ENCODE data around the gene RAI1. TPM values are rescaled to one million over a fixed set of nuclear protein-coding genes. Genes with fewer than 3 reads are reported as not detected.
"Not testable (repeated sequence)": the region's sequence is repeated elsewhere in the genome, so short reads cannot be mapped to it uniquely, and the experiment has no call there.

Gene RAI1
- total RNA-seq, 4 donors from 2014 or later = 17.0 to 36.3 (median 22.3) TPM

- H3K9me3 ChIP-seq = no peaks in the 10 kb centered on the region
- no peak overlapping the region for H3K4me3 ChIP-seq
- intact Hi-C loops (cut with DNase I) = loop anchor here (5.0 to 10.0 kb wide), 2 partner anchors 189 to 356 kb away; no protein-coding TSS in a partner anchor
- TF ChIP-seq CTCF (IDR thresholded peaks at IDR 0.05) (no peak), POLR2A (IDR thresholded peaks at IDR 0.05) (no peak)
- no peaks in the 10 kb centered on the region for H3K36me3 ChIP-seq
- peaks cover 0 to 15% (median 0%) of the 10 kb centered on the region in 4 donors for H3K27me3 ChIP-seq
- 25 to 29% methylated on average over 6 to 11 of the region's 11 CpGs for WGBS, 2 donors
- peaks cover 0 to 18% (median 0%) of the 10 kb centered on the region in 3 donors for H3K4me1 ChIP-seq
- no peak for DNase-seq
- H3K27ac ChIP-seq = no peak overlapping the region
Measured at GRCh38 chr17:17675925-17676534, 5.2 kb upstream of the RAI1 start.

GRCh38 chr17:17676752-17677151, 4.5 kb upstream of the RAI1 start:
- TF ChIP-seq POLR2A (IDR thresholded peaks at IDR 0.05) (no peak), CTCF (IDR thresholded peaks at IDR 0.05) (no peak)
- Histone ChIP-seq H3K4me3 (no peak overlapping the region), H3K4me1 (peaks cover 0 to 19% (median 0%) of the 10 kb centered on the region in 3 donors), H3K27me3 (peaks cover 0 to 11% (median 0%) of the 10 kb centered on the region in 4 donors), H3K36me3 (no peaks in the 10 kb centered on the region), H3K27ac (no peak overlapping the region), H3K9me3 (no peaks in the 10 kb centered on the region)
- intact Hi-C loops (cut with DNase I) = loop anchor here (5.0 to 10.0 kb wide), 2 partner anchors 188 to 356 kb away; no protein-coding TSS in a partner anchor
- 93 to 97% methylated on average over 6 of the region's 6 CpGs for WGBS, 2 donors
- DNase-seq = no peak

GRCh38 chr17:17677299-17678040, 3.8 kb upstream of the RAI1 start:
- intact Hi-C loops (cut with DNase I) = loop anchor here (5.0 to 10.0 kb wide), 2 partner anchors 187 to 355 kb away; no protein-coding TSS in a partner anchor
- Histone ChIP-seq H3K9me3 (no peaks in the 10 kb centered on the region), H3K27me3 (peaks cover 0 to 10% (median 0%) of the 10 kb centered on the region in 4 donors), H3K27ac (no peak overlapping the region), H3K4me1 (peaks cover 0 to 20% (median 0%) of the 10 kb centered on the region in 3 donors), H3K4me3 (no peak overlapping the region), H3K36me3 (no peaks in the 10 kb centered on the region)
- WGBS, 2 donors = 70 to 71% methylated on average over 2 of the region's 2 CpGs
- no peak for DNase-seq
- no peak for TF ChIP-seq CTCF (IDR thresholded peaks at IDR 0.05)
- no peak for TF ChIP-seq POLR2A (IDR thresholded peaks at IDR 0.05)

- WGBS, 2 donors = 66 to 82% methylated on average over 5 of the region's 5 CpGs
- not testable (repeated sequence) for H3K9me3 ChIP-seq, DNase-seq, H3K27me3 ChIP-seq, H3K4me3 ChIP-seq, H3K27ac ChIP-seq, H3K36me3 ChIP-seq
- peaks cover 2 to 27% (median 4%) of the 10 kb centered on the region in 3 donors for H3K4me1 ChIP-seq
- intact Hi-C loops (cut with DNase I) = loop anchor here (5.0 to 10.0 kb wide), 2 partner anchors 187 to 354 kb away; no protein-coding TSS in a partner anchor
Measured at GRCh38 chr17:17678063-17678699, 3.1 kb upstream of the RAI1 start.

GRCh38 chr17:17679243-17679642, 2.0 kb upstream of the RAI1 start:
- 92 to 93% methylated on average over 4 to 6 of the region's 6 CpGs for WGBS, 2 donors
- Histone ChIP-seq H3K27me3 (no peaks in the 10 kb centered on the region), H3K9me3 (no peaks in the 10 kb centered on the region), H3K4me1 (peaks cover 10 to 38% (median 12%) of the 10 kb centered on the region in 3 donors), H3K36me3 (no peaks in the 10 kb centered on the region), H3K27ac (no peak overlapping the region), H3K4me3 (no peak overlapping the region)
- intact Hi-C loops (cut with DNase I) = loop anchor here (5.0 to 10.0 kb wide), 2 partner anchors 186 to 353 kb away; no protein-coding TSS in a partner anchor
- no peak for DNase-seq
- no peak for TF ChIP-seq CTCF (IDR thresholded peaks at IDR 0.05)
- TF ChIP-seq POLR2A (IDR thresholded peaks at IDR 0.05) = no peak

All from esophagus squamous epithelium (tissue), 5 donors.